GM12874 (cell line): ENCODE data around the gene LRRC49.

Experiments
- TF ChIP-seq, protein P1 (sequence below): IDR thresholded peaks from 2 replicates; pipeline ENCODE4 v1.5.1; 2011; ENCODE audit warnings: low read depth, mild to moderate bottlenecking, control low read depth, low read length, moderate library complexity; ENCODE audit not compliant: insufficient read depth

LRRC49 gene

DNA sequence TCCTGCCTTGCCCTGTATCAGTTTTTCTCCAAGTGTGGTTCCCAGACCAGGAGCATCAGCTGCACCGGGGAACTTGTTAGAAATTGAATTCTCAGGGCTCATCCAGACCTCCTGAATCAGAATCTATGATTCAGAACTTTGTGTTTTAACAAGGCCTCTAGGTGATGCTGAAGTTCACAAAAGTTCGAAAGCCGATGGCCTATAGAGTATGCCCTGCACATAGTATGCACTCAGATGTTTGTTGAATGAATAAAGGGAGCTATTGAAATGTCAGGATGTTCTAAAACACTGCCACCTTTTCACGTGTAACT lies 38.0 kb upstream of the LRRC49 start:
- TF ChIP-seq, protein P1, sequence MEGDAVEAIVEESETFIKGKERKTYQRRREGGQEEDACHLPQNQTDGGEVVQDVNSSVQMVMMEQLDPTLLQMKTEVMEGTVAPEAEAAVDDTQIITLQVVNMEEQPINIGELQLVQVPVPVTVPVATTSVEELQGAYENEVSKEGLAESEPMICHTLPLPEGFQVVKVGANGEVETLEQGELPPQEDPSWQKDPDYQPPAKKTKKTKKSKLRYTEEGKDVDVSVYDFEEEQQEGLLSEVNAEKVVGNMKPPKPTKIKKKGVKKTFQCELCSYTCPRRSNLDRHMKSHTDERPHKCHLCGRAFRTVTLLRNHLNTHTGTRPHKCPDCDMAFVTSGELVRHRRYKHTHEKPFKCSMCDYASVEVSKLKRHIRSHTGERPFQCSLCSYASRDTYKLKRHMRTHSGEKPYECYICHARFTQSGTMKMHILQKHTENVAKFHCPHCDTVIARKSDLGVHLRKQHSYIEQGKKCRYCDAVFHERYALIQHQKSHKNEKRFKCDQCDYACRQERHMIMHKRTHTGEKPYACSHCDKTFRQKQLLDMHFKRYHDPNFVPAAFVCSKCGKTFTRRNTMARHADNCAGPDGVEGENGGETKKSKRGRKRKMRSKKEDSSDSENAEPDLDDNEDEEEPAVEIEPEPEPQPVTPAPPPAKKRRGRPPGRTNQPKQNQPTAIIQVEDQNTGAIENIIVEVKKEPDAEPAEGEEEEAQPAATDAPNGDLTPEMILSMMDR: no peak

- TF ChIP-seq, protein P1: no peak
These were observed 36.9 kb upstream of the LRRC49 start for GRCh38 chr15:70855764-70856163.

DNA sequence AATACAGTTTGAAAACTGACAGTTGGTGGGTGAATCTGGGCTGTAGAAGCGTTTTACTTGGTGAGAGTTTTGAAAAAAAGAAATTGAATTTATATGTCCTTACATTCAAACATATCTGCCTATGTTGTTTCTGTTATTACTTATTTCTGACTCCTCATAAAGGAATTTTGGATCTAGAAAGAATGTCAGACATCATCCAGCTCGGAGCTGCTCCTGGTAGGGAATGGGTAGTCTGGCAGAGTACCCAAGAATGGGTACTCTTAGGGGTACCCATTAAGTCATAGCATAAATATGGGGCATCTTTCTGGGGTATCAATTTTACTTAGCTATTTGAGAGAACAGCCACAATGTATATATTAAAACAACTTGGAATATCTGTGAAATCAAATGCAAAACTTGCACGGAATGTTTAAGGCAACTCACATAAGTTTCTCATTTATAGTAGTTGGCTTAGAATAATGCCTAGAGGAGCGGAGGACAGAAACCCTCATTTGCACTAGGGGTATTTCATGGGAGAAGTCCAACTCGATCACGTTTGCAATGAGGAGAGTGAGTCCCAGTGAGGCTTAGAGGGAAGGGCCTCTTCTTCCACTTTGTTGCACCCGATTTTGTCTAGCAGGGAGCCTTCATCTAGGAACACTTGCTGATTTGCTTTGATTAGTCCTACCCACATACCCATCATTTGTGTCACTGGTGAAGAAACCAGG lies 36.3 kb upstream of the LRRC49 start:
- TF ChIP-seq, protein P1: no peak

- TF ChIP-seq, protein P1: no peak
These were observed 35.6 kb upstream of the LRRC49 start for GRCh38 chr15:70856884-70857561.

- TF ChIP-seq, protein P1: no peak
These were observed 34.9 kb upstream of the LRRC49 start for GRCh38 chr15:70857562-70858285.

- TF ChIP-seq, protein P1: no peak
These were observed 33.2 kb upstream of the LRRC49 start for GRCh38 chr15:70859322-70859908.

- TF ChIP-seq, protein P1: no peak
These were observed 32.6 kb upstream of the LRRC49 start for GRCh38 chr15:70859998-70860397.
